Stimulated activated CD4-positive, alpha-beta T cell treated with anti-CD3 and anti-CD28 coated beads, Interleukin-12 subunit alpha, Interleukin-12 subunit beta, amount 100 ng/mL, for 48 hours (primary cell): Measurements from ENCODE around the gene B3GAT1.
"Not testable (repeated sequence)": the region's sequence is repeated elsewhere in the genome, so short reads cannot be mapped to it uniquely, and the experiment has no call there.

ENCODE experiments used
- DNase-seq, 3 donors: peaks; one replicate each; pipeline ENCODE4 v3.0.0-alpha.2; 2020; ENCODE audit warnings: low read depth in 2 of 3, low spot score in 1 of 3

B3GAT1 gene

GRCh38 chr11:134412203-134413042 is at the start of gene B3GAT1:
B3GAT1 (minus strand) TSS chr11:134412242; CDS start chr11:134387659, 24,583 bp downstream.
- peak in 1 of 3 donors; percentile 12 for DNase-seq

- DNase-seq = no peak
Measured at GRCh38 chr11:134461621-134462020, 49.6 kb upstream of the B3GAT1 start.

- no peak for DNase-seq
Measured at GRCh38 chr11:134460881-134461280, 48.8 kb upstream of the B3GAT1 start.

GRCh38 chr11:134460062-134460561 is 48.1 kb upstream of the B3GAT1 start:
- DNase-seq = no peak

GRCh38 chr11:134459246-134460061 is 47.4 kb upstream of the B3GAT1 start:
- no peak for DNase-seq

GRCh38 chr11:134457411-134458007 is 45.5 kb upstream of the B3GAT1 start:
- not testable (repeated sequence) for DNase-seq

- DNase-seq = no peak
Measured at GRCh38 chr11:134455516-134455915, 43.5 kb upstream of the B3GAT1 start.

- DNase-seq = no peak
Measured at GRCh38 chr11:134454146-134454690, 42.2 kb upstream of the B3GAT1 start.

- DNase-seq = no peak
Measured at GRCh38 chr11:134453441-134453840, 41.4 kb upstream of the B3GAT1 start.

GRCh38 chr11:134452838-134453155 is 40.8 kb upstream of the B3GAT1 start:
- DNase-seq = no peak

- no peak for DNase-seq
Measured at GRCh38 chr11:134452026-134452837, 40.2 kb upstream of the B3GAT1 start.

- DNase-seq = no peak
Measured at GRCh38 chr11:134450186-134450585, 38.1 kb upstream of the B3GAT1 start.

GRCh38 chr11:134449713-134450112 is 37.7 kb upstream of the B3GAT1 start:
- no peak for DNase-seq

- no peak for DNase-seq
Measured at GRCh38 chr11:134449051-134449450, 37.0 kb upstream of the B3GAT1 start.

- no peak for DNase-seq
Measured at GRCh38 chr11:134447696-134448095, 35.7 kb upstream of the B3GAT1 start.

- no peak for DNase-seq
Measured at GRCh38 chr11:134445601-134446325, 33.7 kb upstream of the B3GAT1 start.

- not testable (repeated sequence) for DNase-seq
Measured at GRCh38 chr11:134444160-134445108, 32.4 kb upstream of the B3GAT1 start.

GRCh38 chr11:134443246-134443645 is 31.2 kb upstream of the B3GAT1 start:
- DNase-seq = no peak

GRCh38 chr11:134442246-134442645 is 30.2 kb upstream of the B3GAT1 start:
- DNase-seq = no peak
